NOMO-1 treated with DMSO at 0.1 percent for 48 hours (cell line): ENCODE measurements around the gene SRBD1.

Source experiments
- DNase-seq: peaks from one replicate; lab custom pipeline; 2025; ENCODE audit not compliant: unreplicated experiment; lab: John Stamatoyannopoulos, UW

The SRBD1 gene

GRCh38 chr2:45611020-45611859 lies at the start of gene SRBD1:
Gene SRBD1, minus strand, starts transcription at chr2:45611267. Its CDS starts 5,826 bp downstream, at chr2:45605441.
- DNase-seq, result peak; percentile 86

DNA sequence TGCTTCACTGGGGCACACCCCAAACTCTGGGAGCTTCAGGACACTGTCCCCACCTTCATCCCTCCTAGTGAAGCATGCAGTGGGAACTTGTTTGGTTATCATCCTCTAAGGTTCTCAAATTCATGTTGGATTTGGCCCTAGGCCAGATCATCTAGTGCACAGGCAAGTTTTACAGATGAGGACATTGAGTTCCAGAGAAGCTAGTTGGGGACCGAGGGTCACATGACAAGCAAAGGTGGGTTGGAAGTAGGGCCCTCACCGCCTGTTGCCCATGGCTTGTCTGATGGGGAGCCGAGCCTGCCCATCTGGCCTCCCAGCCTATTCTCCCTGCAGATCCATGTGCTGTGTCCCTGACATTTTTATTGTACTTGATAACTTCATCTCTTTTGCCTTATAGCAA lies 43.2 kb upstream of the SRBD1 start:
- DNase-seq, result no peak

- no peak for DNase-seq
Measured at GRCh38 chr2:45653122-45653913, 42.3 kb upstream of the SRBD1 start.

- peak; percentile 40 for DNase-seq
Measured at GRCh38 chr2:45652090-45653031, 41.3 kb upstream of the SRBD1 start.

GRCh38 chr2:45651415-45652089 lies 40.5 kb upstream of the SRBD1 start, which contains the start of gene PRKCE:
Gene PRKCE, plus strand, starts transcription at chr2:45651675.
- no peak for DNase-seq

DNA sequence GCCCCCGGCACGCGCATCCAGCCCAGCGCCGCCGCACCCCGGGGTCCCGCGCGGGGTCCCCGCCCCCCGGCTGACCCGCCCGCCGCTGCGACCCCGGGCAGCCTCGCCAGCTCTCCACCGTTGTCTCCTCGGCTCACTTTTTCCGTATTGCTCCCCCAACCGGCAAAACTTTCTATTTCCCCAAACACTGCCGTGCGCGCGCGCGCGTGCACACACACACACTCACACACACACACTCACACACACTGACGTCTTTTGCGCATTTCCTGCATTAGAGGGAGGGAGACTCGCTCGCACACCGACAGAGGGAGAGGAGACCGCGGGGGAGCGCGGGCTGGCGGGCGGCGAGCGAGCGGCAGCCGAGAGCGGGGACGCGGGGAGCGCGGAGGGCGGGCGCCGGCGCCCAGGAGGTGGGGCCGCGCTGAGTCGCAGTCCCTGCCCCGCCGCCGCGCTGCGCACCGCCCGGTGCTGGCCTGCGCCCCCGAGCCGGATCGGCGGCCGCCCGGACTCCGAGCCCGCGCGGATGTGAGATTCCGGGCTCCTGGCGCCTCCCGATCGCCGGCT lies 39.9 kb upstream of the SRBD1 start:
- peak; percentile 94 for DNase-seq

- peak; percentile 32 for DNase-seq
Measured at GRCh38 chr2:45649858-45650811, 39.1 kb upstream of the SRBD1 start.

- DNase-seq, result no peak
Measured at GRCh38 chr2:45649462-45649857, 38.4 kb upstream of the SRBD1 start.

DNA sequence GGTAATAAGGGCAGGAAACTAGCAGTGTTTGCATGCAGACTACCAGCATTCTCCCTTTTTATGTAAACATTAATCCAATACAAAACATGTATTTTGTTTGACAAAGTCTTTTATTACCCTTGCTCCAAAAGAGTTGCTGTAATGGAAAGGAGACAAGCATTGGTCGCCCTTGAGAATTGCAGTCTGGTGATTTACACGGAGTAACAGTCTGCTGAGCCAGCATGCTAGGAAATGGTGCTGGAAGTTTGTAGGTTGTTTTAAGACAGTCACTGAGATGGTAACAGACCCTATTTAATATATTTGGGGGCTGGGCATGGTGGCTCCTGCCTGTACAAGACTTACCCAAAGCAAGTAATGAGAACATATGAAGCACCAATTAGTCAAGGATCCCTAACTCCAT lies 37.6 kb upstream of the SRBD1 start:
- no peak for DNase-seq

DNA sequence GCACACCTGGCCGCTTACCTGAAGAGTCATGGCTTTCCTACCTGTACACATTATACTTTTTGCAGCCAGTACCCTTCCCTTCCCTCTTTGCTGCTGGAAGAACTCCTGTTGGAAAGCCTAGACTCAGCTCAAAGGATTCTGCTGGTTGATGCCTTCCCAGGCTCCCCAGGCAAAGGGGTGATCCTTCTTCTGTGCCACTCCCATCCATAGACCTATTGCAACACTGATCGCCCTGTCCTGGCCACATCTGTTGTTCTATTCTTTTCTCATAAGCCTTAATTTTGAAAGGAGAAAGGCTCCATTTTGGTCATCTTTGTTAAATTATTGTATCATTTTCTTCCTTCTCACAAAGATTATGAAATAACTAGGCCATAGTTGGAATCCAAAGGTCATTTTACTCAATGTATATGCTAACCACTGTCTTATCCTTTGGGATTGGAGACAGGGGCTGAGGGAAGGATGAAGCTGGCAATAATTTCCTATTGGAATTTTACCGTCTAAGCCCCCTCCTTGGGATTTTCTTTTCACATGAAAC lies 37.0 kb upstream of the SRBD1 start:
- DNase-seq, result no peak

GRCh38 chr2:45647356-45647755 lies 36.3 kb upstream of the SRBD1 start:
- DNase-seq, result no peak

DNA sequence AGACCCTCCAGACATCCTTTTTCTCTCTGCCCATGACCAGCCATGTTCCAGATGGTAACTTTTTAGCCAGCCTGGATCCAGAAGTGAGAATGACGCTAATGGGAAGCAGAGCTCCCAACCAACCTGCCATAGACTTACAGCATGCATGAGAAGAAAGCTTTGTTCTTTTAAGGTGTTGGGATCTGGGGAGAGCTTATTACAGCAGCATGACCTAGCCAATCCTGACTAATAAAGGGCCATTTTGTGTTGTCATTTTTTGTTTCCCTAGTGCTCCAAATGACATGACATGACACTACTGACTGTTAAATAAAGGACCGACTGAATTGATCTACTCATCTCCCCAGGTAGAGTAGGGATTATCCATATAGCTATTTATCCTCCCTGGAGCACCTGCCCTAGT lies 35.2 kb upstream of the SRBD1 start:
- no peak for DNase-seq

DNA sequence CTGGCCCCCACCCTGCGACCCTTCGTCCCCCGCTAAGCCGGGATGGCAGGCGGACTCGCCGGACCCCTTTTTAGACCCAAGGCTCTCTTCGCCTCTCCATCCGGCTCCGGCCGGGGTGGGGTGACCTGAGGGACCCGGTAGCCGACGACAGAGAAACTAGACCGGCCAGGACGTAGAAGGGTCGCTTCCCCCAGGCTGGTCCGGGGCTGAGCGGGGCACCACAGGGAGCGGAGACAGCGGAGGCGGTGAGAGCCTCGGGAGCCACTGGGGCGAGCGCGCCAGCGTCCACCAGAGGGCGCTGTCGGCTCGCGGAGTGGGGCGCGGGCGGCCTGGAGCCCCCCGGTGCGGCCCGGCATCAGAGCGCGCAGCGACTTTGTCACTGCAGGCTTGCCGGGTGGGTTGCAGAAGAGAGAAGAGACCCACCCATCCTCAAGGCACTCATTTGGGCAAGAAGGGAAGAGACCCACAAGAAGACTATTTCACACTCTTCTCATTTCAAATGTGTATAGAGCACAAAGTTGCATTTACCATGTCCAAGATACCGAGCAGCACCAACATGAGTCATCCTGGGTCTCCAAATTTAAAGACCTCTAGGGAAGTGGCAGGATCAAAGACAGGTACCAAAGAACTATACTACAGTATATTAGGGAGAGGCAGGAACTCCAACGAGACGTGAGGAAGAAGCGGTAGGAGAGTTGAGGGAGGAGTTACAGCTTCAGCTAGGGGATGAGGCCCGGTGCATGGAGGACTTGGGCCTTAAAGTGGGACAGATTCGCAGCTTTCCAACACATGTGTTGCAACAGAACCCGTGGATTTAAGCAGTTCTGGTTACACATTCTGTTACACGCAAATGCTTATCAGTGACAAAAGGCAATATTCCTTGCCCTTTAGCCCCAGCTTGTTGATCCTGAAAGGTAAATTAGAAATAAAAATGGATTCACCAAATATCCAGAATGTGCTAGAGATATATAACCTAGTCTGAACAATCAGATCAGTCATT lies 32.8 kb upstream of the SRBD1 start:
- DNase-seq, result peak; percentile 55

- no peak for DNase-seq
Measured at GRCh38 chr2:45643095-45643494, 32.0 kb upstream of the SRBD1 start.

DNA sequence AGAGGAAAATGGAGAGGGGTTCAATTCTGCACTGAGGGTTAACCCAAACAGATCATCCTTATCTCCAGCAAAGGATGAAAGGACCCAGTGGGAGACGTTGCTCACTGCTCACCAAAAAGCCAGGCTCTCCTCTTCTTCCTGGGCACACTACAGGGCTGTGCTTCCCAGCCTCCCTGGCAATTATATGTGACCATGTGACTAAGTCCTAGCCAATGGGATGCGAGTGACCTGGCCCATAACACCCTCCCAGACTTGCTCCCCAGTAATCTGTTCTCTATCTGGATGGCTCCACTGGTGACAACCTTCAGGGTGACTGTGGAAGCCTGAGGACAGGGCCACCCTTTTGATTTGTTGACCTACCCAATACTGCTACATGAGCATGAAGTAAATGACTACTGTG lies 29.5 kb upstream of the SRBD1 start:
- no peak for DNase-seq

DNA sequence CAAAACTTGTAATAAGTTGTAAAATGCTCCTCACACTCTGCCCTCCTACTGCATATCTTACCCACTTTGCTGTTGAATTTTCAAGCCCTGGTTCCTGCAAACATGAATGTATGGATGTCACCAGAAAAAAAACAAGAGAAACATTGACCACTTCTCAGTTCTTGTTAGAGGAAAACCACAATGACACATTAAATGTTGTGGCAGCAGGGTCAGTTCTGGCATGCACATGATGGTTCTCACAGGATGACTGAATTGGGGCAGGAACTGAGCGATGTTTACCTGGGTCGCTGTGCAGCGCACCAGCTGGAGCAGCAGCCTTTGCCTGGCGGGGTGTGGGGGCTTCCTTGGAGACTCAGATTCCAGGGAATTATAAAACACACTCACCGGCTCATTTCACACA lies 26.4 kb upstream of the SRBD1 start:
- peak; percentile 87 for DNase-seq

GRCh38 chr2:45636008-45636407 lies 24.9 kb upstream of the SRBD1 start:
- DNase-seq, result no peak

DNA sequence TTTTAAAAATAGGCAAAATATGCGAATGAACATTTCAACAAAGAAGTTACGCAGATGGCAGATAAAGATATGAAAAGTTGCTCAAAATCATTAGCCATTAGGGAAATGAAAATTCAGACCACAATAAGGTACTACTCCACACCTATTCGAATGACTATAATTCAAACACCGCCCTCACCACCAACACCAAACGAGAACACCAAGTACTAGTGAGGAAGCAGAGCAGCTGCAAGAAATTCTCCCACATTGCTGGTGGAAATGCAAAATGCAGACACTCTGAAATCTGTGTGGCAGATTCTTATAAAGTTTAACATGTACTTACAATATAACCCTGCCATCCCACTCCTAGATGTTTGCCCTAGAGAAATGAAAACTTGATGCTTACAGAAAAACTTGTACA lies 23.2 kb upstream of the SRBD1 start:
- DNase-seq, result no peak
